Stimulated activated CD8-positive, alpha-beta memory T cell treated with anti-CD3 and anti-CD28 coated beads, Interleukin-15, amount 100 ng/mL, for 48 hours (primary cell): ENCODE results near the gene TSR3.
A peak's percentile ranks its signal among the peaks of the same experiment; 100 is the strongest.

Source experiments
- DNase-seq, 2 donors: peaks; one replicate each; pipeline ENCODE4 v3.0.0-alpha.2; 2020; ENCODE audit warnings: low read depth in 2 of 2

The TSR3 gene

DNA sequence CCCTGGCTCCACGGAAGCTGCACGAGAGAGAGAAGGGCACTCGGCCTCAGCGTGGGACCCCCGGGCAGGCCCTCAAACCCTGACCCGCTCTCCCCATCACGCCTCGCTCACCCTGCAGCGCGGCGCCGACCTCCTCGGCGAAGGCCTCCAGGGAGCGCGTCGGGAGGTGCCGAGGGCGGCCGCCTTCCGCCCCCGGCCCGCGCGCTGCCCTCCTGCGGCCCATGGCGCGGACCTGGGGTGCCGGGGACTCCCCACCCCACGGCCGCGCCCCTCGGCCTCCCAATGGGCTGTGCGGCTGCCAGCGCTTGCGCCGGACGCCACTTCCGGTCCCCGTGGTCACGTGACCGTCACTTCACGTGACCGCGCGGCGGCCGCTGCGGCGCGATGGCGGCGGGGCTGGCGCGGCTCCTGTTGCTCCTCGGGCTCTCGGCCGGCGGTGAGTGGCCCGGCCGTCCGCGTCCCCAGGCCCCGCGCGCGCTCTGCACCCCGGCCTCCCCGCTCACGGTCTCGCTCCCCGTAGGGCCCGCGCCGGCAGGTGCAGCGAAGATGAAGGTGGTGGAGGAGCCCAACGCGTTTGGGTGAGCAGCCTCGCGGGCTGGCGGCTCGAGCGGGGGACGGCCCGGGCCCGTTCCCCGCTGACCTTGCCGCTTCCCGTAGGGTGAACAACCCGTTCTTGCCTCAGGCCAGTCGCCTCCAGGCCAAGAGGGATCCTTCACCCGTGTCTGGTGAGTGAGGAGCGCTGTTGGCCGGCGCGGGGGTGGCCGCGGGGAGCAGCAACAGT, at the start of gene TSR3, which contains the start of gene GNPTG:
Gene TSR3 (minus strand): TSS at position 297 of the 781 bp plus-strand sequence. CDS start 74 bp downstream, at position 223.
Gene GNPTG (plus strand): TSS at position 350 of the 781 bp plus-strand sequence. CDS start 35 bp downstream, at position 385.
- DNase-seq = peak; percentile 83 to 85

- DNase-seq = no peak
These were observed 49.5 kb upstream of the TSR3 start for GRCh38 chr16:1401061-1401757.

GRCh38 chr16:1398826-1399581, 47.3 kb upstream of the TSR3 start:
- no peak for DNase-seq

GRCh38 chr16:1398351-1398750, 46.7 kb upstream of the TSR3 start:
- no peak for DNase-seq

DNA sequence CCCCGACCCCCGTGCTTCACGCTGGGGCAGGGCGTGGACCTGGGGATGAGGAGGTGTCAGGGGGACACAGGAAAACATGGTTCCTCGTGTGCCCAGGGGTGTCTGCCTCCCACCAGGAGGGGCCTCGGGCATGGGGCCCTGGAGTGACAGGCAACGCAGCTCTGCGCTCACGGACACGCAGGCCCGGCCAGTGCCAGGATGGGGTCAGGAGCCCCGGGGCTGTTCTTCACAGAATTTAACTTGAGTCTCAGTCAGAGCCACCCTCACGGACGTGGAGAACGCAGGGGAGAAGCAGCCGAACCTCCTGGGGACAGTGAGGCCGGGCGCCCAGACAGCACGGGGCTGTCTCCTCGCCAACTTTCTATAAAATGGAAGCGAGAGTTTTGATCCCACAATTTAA, 46.1 kb upstream of the TSR3 start:
- DNase-seq = no peak

DNA sequence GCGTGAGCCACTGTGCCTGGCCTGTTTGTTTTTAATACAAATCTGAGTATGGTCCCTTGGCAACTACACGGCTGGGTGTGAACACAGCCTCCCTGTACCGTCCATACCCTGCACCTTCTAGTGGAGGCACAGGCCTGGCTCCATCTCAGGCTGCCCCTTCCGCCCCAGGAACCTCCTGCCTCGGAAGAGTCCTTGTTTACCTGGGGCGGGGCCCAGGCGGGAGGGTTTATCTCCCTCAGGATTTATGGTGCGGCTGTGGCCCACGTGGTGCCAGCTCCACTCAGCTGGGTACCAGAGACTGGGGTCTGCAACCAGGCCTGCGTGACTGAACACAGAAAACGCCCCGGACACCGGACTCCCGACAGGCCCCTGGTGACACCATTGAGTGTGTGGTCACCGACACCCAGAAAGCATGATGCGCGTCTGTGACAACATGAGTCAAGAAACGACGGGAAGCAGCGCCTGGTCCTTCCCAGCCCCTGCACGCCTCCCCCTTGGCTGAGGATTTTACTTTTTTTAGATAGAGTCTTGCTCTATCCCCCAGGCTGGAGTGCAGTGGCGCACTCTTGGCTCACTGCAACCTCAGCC, 43.9 kb upstream of the TSR3 start:
- DNase-seq = no peak

- DNase-seq = no peak
These were observed 42.8 kb upstream of the TSR3 start for GRCh38 chr16:1394367-1394951.

DNA sequence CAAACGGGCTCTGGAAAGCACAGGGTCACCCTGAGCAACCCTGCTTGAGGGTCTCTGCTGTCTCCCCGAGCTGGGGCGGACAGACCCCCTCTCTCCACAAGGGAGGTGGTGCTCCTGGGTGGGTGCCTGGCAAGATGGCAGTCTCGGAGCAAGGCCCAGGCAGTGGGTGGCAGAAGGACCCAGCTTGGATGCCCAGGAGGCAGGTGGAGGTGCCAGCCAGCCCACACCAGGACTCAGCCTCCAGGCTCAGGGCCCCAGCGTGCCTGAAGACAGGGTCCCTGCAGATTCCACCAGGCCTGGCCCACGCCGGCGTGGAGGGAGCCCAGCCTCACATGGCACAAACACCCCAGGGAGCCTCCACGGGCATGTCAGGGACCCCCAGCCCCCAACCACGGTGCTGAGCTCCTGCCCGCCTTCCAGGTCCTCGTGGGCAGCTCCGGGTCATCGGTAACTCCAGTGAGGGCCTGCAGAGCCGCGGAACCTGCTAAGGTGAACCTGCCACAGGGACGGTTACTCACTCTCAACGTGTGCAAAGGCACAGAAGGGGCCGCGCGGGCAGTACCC, 42.0 kb upstream of the TSR3 start:
- no peak for DNase-seq

GRCh38 chr16:1392826-1393225, 41.1 kb upstream of the TSR3 start:
- DNase-seq = no peak

DNA sequence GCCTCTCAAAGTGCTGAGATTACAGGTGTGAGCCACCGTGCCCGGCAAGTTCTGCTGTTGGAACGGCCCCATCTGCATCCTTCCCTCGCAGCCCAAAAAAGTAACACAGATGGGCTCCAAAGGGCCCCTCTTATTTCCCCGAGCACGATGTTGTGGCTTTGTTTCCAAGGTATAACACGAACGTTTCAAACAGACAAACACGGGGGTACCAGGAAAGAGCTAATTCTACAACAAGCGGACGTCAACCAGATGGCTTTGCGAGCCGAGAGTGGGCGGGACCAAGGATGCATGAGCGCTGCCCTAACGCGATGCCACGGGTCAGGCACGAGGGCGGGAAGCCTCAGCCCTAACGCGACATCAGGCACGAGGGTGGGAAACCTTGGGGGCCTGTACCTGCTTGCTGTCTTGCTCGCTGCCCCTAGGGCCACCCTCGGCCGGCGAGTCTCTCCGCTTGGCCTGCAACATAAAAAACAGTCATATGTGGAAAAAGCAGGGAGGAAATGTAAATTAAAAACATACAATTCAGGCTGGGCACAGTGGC, 38.6 kb upstream of the TSR3 start:
- no peak for DNase-seq

GRCh38 chr16:1389762-1390161, 38.1 kb upstream of the TSR3 start:
- no peak for DNase-seq

GRCh38 chr16:1387331-1387730, 35.7 kb upstream of the TSR3 start:
- DNase-seq = no peak

DNA sequence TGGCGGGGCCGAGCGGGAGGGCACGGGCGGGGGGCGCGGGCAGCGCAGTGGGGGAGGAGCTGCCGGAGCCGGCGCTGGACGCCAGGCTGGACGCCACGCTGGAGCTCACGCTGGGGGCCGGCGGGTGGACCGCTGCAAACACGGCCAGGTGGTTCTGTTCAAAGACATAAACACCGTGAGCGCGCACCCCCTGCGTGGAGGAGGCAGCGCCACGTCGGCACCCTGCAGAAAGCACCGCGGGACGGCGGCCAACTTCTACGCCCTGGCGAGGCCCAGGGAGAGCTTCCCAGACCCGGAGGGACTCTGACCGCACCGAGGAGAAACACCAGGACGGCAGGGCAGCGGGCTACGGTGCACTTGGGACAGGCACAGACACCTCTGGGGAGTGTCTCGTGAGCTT, 33.6 kb upstream of the TSR3 start:
- no peak for DNase-seq

GRCh38 chr16:1383556-1383955, 31.9 kb upstream of the TSR3 start:
- DNase-seq = no peak

- DNase-seq = no peak
These were observed 30.1 kb upstream of the TSR3 start for GRCh38 chr16:1381612-1382406.

DNA sequence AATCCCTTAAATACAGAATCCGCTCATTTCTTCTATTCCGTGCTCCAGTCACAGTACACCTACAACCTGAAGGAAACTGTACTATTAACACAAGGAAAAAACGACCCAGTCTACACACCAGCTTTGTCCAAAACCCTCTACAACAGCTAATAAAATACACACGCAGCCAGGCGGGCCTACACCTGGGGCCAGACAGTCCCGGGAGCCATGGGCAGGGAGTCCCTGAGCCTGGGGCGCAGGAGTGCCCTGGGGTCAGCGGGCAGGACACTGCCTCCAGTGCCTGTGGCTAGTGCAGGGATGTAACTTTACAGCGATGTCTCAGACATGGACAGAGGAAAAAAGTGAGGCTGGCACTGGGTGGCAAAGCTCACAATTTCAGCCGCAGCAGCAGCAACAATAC, 28.5 kb upstream of the TSR3 start:
- no peak for DNase-seq

DNA sequence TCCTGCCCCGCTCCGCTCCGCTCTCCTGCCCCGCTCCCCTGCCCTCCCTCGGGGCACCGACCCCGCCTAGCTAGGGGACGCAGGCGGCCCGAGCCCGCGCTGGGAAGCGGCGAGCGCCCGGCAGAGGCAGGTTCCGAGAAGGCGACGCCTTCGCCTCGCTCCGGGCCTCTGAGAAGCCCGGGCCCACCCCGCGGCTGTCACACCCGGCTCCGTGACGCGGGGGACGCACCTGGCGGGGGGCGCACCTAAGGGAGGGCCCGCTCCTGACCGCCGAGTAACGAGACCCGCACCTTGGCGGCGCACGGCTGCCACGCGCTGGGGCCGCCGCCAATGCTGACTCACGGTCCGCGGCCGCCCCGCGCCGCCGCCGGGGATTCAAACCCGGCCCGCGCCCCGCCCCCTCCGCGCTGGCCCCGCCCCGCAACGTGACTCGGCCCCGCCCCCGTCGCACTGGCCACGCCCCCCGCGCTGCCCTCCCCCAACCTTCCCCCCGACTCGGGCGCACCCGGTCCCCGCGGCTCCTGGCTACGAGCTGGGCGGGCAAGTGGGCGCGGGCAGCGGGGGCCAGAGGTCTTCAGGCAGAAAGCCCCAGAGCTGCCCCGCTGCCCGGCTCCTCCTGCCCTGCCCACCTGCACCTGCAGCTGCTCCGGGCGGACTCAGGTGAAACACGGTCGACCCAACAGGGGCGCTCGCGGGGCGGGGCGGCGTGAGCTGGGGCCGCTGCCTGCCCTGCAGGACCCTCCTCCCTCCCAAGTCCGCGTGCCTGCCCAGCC, 27.8 kb upstream of the TSR3 start:
- peak; percentile 54 to 58 for DNase-seq

DNA sequence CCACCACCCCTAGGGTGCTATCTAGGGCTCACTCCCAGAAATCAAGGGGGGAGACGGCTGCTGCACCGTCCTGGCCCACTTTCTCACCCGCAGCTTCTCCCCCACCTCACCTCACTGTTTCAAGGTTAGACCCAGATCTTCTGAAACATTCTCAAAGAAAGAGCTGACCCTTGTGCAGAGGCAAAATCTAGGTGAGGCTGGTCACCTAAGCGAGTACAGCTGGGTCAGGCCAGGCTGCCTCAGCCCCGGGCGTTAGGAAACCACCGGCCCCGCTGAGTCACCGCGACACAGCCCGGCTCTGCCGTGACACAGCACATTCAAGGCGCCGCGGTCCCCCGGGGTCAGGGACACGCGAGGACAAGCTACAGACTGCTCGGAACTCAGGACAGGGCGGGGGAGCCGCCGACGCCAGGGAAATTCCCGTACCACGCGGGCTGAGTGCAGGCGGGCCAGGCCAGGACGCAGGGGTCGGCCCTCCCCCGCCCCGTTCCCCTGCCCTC, 27.2 kb upstream of the TSR3 start:
- peak; percentile 60 to 67 for DNase-seq

DNA sequence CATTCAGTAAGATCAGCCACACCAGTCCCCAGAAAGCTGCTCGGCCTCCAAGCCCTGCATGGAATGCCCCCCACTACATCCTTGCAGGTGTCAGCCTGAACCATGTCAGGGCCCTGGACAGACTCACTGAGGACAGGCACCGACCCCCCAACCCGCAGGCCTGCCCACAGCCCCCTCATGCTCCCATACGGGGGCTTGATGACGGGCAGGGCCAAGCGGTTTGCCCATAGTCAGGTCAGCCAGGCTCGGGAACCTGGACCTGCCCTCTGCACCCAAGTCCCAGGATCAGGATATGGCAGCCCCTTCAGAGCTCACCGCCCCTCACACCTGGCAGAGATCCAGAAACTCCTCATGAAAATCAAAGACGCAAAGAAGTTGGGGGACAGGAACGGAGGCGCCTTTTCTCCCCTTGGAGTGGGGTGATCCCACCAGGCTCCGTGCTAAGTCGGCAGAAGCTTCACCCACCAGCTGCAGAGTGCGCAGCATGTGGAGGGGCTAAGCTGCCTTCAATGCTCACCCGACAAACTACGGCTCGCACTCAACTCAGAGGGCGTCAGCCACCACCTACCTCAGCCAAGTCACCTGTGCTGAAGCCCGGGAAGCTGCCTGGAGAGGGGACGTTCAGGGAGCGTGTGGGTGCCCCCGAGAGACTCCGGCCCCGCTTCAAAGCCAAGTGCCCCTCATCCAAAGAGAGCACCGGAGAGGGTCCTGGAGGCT, 26.6 kb upstream of the TSR3 start:
- no peak for DNase-seq
